Measurements from ENCODE around the gene SCUBE1.

SCUBE1 gene

DNA sequence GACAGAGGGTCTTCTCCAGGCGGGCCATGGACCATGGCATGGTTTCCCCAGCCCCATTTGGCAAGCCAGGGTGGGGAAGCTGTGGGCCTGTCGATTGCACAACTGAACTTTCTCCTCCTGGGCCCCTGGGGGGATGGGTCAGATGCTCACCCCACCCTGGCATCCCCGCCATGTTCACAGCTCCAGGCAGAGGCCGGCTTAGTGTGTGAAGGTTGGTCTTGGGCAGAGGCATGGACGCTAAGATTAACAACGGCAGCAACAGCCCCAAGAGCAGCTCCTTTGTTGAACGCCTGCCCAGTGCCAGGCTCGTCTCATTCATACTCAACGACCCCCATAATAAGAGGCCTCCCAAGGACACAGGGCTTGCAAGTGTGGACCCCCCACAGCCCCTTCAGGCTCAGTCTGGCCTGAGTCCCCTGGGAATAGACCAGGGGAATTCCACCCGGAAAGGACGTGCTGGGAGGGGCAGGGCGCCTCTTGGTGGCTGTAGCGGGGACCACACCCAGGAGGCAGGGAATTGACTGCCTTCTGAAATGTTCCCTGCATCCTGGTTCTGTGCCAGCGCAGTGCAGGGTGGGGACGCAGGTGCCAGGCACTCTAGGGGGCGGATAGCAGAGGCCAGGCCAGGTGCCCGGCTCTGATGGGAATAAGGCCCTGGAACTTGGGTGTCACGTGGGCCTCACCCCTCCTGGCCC, 183.5 kb downstream of the SCUBE1 start:
- no peak for DNase-seq (ENCODE audit: low spot score)

DNA sequence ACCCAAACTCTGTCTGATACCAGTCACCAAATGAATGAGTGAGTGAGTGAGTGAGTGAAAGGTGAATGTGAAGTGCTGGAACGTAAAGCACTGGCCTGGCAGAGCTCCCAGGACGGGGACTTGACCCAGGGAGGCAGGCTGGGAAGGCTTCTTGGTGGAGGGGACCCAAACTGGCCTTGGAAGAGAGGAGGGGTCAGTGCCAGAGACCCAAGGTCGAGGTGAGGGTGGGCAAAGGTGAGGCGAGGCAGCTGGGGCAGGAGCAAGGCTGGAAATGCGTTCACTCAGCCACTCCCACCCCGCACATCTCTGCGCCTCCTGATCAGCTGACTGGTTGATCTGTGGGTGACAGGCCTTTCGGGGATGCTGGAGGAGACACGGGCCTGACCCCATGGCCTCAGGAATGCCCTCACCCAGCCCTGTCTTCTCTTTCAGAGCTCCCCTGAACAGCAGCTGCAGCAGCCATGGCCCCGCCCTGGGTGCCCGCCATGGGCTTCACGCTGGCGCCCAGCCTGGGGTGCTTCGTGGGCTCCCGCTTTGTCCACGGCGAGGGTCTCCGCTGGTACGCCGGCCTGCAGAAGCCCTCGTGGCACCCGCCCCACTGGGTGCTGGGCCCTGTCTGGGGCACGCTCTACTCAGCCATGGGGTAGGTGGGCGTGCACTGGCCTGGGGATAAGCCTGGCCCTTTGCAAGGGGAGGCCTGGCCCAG, 184.2 kb downstream of the SCUBE1 start:
- DNase-seq (ENCODE audit: low spot score) = no peak

DNA sequence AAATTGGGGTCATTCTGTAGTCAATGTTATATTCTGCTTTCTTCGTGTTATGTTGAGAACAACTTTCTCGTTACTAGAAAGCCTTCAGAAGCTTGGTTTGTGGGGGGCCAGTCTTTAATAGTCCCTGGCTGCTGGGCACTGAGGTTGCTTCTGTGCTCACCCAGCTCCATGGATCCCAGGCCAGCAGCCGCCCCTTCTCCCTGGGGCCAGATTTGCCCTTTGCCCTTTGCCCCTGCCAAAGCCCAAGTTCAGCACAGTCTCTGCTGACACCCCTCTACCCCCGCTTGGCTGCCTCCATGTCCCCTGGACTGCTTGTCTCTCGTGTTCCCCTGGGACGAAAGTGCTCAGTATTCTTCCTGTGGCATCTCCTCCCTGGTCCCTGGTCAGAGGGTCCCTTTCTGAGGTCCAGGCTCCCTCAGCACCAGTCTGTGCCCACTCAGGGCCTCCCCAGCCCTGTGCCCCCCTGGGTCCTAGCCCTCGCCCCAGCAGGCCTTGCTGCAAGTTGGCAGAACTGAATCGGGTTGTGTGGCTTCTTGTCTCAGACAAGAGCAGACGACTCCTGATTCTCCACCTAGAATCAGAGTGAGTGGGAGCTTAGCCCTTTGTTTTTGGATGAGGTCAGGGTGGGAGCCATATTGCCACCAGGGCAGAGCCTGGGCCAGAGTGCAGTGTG, 185.2 kb downstream of the SCUBE1 start:
- DNase-seq (ENCODE audit: low spot score) = no peak

DNA sequence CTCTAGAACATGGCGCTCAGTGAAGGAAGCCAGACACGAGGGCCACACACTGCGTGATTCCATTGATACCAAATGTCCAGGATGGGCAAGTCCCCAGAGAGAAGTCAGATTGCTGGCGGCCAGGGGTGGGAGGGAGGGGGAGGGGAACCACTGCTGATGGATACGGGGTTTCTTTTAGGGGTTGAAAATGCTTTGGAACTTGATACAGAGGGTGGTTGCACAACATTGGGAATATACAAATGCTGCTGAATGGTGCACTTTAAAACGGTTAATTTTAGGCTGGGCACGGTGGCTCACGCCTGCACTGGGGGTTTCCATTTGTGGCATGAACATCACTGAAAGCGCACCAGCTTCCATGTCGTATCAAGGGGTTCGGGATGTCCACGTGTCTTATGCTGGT, 186.8 kb downstream of the SCUBE1 start:
- DNase-seq (ENCODE audit: low spot score) = no peak

DNA sequence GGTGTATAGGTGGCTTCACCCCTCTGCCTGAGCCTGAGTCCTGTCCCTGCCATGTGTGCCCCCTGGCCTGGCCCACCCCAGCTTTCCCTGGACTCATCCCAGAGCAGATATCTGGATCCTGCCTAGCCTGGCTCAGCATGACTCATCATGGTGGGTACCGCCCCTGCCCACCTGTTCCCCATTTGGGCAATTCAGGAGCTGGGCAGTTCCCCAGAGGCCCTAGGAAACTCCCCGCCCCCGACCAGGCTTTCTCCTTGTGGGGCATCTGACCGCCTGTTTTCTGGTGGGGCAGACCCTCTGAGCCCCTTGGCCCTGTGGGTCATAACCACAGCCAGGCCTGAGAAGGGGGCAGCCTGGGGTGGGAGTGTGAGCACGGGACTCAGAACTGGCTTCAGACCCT, 187.4 kb downstream of the SCUBE1 start:
- no peak for DNase-seq (ENCODE audit: low spot score)

DNA sequence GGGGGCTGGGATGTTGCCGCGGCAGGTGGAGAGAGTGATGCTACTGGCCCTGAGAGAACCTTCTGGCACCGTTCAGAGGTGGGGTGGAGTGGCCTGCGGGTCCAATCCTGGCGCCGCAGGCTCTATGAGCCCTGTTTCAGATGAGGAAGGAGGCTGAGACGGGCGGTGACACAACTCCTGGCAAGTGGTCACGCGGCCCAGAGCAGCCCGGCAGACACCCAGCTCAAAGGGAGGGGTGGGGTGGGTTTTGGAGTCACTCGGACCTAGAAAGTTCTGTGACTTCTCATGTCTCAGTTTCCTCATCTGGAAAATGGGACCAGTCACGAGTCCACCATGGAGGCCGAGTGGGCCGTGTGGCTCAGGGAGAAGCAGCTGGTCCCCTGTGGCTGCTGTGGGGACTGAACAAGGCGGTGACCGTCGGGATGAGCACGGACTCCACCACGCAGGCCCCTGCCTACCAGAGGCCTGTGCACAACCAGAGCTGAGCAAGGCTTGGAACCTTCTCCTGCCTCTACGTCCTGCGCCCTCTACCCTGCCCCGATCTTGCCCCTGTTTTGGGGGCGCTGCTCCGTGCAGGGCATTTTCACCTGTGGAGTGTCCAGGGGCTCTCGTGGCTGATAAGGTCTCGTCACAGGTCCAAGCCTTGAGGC, 188.2 kb downstream of the SCUBE1 start:
- no peak for DNase-seq (ENCODE audit: low spot score)

DNA sequence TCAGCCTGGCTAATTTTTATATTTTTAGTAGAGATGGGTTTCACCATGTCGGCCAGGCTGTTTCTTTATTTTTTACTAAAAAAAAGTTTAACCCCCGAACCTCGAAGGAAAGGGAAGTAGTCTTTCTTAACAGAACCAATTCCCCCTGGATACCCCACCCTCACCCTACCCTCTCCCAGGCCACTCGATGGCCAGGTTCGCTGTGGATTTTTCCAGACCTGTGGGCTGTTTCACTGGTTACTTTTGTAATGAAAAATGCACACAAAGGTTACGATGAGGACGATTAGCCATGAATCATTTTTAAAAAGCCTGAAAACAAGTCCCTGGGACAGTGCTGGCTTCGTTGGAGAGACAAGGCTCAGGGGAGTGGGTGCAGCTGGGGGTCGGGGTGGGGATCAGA, 189.3 kb downstream of the SCUBE1 start:
- no peak for DNase-seq (ENCODE audit: low spot score)

DNA sequence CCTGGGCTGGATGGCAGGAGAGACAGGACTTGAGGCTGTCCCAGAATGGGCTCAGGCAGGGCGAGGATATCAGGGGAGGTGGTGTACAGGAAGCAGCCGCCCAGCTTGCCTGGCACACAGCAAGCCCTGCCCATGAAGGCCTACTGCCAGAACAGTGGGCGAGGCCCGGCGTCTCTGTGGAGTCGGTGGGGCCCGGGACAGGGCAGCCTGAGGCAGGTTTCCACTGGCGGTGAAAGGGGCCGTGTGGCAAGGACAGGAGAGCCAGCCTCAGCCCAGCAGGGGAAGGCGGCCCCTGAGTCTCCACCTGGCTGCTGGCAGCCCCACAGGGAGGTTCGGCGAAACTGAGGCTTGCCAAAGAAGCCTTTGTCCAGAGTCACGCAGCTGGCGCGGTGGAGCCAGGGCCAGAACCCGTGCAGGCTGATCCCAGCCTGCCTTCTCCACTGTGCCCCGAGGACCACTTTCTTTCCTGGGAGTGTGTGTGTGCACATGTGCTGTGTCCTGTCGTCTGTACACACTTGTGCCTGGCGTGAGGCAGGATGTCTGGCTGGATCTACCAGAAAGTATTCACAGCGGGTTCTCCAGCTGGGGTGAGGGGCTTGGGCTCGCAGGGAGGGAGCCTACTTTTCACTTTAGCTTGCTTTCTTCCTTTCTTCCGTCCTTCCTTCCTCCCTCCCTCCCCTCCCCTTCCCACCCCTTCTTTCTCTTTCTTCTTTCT, 190.7 kb downstream of the SCUBE1 start:
- DNase-seq (ENCODE audit: low spot score) = no peak

DNA sequence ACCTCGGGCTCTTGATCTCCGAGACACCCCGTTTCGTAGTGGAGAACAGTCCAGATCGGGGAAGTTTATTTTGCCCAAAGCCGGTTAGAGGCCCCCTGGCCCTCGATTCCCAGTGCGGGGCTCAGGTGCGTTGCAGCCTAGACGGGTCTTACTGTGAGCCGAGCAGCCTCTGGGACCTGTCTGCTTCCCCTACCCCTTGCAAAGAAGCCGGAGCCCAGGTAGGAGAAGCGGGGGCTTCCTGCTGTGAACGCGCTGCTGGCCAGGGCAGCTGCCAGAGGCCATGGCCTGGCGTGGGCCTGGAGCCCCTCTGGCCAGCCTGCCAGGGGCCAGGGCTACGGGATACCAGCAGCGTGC, 191.2 kb downstream of the SCUBE1 start:
- no peak for DNase-seq (ENCODE audit: low spot score)

DNA sequence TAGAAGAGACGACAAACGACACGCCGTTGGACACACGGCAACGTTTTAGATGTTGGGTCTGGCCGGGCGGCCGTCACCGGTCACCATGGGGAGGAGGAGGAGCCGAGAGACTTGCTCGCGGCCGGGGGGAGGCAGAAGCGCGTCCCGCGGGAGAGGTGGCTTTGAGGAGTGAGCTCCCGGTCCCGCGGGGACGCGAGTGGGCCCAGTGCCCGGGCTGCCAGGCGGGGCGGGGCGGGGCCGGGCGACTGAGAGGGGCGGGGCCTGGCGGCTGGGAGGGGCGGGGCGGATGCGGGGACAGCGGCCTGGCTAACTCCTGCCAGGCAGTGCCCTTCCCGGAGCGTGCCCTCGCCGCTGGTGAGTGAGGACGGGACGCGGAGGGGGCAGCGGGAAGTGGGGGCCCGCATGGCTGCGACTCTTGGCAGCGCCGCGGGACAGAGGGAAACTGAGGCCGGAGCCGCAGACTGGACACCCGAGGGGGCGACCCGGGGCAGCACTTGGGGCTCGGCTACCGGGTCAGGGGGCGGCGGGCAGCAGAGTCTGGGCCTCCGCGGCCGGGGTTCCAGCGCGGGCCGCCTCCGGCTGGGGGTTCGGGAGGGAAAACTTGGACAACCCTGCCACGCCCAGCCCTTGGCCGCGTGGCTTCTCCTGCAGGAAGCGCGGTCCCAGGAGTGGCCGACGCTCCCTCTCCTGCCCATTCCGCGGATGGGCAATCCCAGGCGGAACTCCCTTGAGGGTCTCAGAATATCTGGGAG, 191.7 kb downstream of the SCUBE1 start, which contains the start of gene TSPO:
Gene TSPO (plus strand): TSS at position 309 of the 752 bp plus-strand sequence. CDS start 7,680 bp downstream, outside the sequence.
- no peak for DNase-seq (ENCODE audit: low spot score)

DNA sequence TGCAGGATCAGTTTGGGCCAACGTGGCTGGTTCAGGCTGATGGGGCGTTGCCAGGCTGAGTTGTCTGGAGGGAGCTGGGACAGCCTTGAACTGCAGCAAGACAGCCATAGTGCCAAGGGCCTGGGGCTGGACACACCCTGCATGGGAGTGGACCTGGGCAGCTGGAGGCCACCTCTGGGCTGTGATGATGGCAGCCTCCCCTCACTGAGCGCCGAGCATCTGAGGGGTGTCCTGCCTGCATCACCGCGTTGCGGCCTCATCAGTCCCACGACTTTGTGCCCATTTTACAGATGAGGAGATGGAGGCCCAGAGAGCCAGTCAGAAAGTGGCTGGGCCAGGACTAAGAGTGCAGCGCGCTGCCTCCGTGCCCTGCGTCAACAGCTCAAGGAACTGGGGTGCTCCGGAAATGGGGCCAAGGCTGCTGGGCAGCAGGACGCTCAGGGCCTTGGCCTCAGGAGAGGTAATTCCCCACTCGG, 192.4 kb downstream of the SCUBE1 start:
- DNase-seq (ENCODE audit: low spot score) = no peak

DNA sequence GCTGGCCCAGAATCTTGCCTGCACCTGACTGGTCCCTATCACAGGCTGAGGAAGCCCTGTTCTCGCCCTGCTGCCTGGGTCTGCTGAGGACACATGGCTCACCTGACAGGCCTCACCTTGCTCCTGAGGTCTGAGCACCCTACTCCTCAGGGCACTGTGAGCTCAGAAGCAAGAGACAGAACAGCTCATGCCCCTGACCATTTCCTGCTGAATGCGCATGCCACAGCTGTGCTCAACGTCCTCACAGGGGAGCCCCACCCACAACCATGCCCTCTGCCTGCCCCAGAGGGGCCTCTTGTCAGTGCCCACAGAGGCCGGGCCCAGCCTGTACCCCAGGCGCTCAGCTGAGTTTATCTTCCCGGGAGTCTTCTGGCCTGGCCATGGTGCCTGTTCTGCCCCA, 194.6 kb downstream of the SCUBE1 start:
- DNase-seq (ENCODE audit: low spot score) = no peak

DNA sequence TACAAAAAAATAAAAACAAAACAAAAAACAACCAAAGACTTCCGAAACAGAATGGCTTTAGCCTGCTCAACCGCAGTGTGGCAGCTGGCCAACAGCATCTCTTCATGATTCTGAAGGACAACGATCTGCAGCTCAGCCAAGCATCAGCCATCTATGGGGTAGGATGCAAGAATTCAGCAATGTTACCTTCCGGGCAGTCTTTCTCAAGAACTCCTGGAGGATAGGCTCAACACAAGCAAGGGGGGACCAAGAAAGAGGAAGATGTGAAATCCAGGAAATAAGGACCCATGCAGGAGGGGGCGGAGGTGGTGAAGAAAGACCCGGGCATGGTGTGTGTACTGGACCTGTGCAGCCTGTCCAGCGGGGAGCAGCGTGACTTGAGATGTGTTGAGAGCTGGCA, 195.4 kb downstream of the SCUBE1 start:
- DNase-seq (ENCODE audit: low spot score) = no peak
